NCI-H1436 (cell line): Measurements from ENCODE around the gene PRDX3.

ENCODE experiments used
- DNase-seq: peaks from one replicate; lab custom pipeline; 2025; lab: John Stamatoyannopoulos, UW

The PRDX3 gene

DNA sequence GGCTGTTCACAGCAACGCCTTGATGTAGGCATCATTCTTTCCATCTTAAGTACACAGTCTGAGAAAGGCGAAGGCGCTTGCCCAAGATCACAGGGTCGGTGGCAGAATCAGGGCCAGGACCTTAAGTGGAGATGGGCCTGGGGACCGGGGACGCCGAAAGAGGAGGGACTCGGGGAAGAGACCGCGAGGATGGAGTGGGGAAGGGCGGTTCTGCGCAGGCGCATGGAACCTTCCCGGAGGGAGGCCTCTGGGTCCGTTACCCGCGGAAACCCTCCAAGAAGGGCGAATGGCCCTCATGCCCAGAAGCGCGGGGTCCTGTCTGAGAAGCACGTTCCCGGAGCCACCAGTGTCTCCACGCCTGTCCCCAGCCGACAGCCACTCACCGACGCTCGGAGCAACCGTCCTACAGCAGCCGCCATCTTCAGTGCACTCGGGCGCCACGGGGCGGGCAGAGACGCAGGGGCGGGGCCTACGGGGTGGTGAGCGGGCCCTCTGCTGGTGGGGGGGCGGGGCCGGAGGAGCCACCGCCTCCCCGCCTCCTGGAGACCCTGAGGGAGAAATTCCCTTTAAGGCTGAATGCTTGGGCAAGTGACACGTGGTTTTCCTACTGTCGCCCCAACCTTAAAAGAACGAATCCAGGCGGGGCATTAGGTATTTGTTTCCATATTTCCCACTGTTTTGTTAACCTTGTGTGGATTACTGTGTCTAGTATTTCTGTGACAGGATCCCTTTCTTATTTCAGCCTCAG is at the start of gene PRDX3:
TSS of gene PRDX3 (minus strand) at position 441 of the 748 bp plus-strand sequence. CDS start at position 419, 22 bp downstream.
- DNase-seq = peak; percentile 97

DNA sequence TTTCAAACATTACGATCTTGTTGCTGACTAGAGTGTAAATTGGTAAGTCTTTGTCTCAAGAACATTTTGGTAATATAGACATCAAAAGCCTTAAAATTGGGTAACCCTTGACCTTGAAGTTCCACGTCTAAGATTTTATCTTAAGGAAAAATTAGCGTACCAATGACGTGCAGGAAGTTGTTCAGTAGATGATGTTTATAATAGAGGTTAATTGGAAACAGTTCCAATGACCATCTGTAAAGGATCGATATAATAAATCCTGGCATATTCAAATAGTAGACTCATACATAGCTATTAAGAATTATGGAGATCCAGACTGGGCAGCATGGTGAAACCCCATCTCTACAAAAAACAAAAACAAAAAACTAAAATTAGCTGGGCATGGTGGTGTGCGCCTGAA is 49.2 kb upstream of the PRDX3 start:
- DNase-seq = no peak

DNA sequence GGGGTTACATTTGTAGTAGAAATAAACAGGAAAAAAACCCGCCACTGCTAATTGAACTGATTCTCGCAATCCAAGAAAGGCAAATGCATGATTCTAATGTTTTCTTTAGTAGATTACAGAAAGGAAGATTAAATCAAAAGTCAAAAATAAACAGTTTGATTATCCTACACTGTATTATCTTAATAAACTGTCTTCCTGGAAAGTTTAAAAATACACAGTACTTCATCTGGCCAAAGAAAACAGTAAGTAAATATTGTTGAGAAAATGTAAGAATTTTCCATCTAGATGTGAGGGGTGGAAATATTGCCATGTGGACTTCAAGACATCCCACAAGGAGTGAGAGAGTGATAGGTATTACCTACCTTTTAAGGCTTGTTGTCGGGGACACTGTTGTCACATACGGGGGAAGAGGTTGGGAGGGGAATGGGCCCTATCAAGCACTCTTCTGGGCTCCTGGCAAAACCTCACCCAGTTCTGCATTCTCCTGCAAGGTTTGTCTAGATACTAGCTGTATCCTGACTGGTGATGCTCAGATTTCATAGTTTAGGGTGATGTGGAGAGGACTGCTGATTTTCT is 46.6 kb upstream of the PRDX3 start:
- no peak for DNase-seq

DNA sequence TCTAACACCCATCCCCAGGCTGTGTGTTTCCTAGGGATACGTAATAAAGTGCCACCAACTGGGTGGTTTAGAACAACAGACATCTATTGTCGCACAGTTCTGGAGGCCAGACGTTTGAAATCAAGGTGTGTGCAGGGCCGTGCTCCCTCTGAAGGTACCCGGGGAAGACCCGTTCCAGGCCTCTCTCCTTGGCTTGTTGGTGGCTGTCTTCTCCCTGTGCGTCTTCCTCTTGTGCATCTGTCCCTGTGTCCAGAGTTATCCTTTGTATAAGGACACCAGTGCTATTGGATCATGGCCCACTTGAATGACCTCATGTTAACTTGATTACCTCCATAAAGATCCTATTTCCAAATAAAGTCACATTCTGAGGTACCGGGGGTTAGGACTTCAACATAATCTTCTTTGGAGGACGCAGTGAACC is 44.4 kb upstream of the PRDX3 start:
- DNase-seq = no peak

DNA sequence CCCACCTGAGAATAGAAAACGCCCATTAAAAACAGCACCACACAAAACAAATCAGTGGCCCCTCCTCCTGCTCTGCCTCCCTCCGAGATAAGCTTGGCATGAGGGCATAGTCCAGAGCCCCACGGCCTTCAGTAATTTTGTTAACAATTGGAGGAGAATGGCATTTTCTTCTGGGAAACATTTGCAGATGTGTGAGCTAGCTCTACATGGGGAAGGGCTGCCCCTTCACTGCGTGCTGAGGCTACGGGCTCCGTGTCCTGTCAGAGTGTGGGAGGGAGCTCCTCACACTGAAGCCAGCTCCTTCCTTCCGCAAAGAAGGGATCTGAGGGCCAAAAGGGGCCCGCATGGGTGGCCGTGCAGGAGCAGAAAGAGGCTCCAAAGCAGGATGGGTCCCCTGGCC is 43.9 kb upstream of the PRDX3 start:
- no peak for DNase-seq

DNA sequence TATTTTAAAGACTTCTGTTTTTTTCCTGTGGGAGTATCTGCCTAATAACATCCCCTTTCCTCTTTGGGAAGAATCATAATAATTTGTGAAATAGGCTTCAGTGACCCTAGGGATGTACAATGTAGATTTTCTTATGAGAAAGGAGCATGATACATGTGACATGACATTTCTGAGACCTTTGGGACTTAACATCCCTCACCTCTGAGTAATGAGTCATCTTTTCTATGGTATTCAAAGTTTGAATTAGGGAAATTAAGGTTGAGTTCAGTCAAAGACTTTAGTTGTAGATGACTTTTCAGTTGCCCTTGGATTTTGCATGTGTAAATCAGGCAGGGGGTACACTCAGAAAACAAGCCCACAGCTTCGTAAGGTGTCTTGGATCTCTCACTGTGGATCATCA is 43.1 kb upstream of the PRDX3 start:
- no peak for DNase-seq

GRCh38 chr10:119221201-119221600 is 42.6 kb upstream of the PRDX3 start:
- no peak for DNase-seq

DNA sequence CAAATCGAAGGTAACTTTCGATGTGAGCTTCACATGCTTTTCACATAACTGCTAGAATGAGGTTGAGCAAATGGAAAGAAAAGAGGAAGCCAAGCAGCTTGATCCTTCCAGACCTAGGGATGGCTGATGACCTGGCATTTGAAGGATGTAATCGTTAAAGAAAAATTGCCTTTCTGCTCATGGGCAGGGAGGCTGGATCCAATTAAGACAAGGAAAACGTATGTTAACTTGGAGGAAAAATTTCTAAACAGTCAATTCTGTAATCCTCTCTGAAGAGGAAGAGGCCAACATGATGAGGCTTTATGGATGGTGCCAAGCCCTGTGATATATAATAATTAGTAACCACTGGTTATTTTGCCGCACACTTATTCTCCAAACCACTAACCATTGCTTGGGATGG is 41.3 kb upstream of the PRDX3 start:
- DNase-seq = no peak

- DNase-seq = no peak
Measured at GRCh38 chr10:119217991-119218490, 39.4 kb upstream of the PRDX3 start.

DNA sequence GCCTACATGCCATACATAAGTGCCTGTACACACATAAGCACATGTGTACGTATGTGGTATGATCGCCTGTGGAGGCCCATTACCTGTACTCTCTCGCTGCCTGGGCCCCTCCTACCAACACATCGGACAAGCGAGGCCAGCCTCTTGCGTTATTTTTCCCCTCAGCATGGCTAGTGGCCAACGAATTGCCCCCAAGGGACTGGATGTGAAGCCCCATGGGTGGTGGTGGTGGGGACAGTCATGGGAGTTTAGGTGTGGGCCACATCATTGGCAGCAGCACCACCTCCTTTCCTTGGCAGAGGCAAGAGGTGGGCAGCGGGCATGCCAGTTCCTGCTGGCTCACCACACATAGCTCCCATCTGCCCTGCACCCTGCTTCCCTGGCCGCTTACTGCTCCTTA is 38.8 kb upstream of the PRDX3 start:
- no peak for DNase-seq

- DNase-seq = no peak
Measured at GRCh38 chr10:119216127-119216526, 37.5 kb upstream of the PRDX3 start.

- no peak for DNase-seq
Measured at GRCh38 chr10:119215371-119215770, 36.8 kb upstream of the PRDX3 start.

- DNase-seq = no peak
Measured at GRCh38 chr10:119211625-119212441, 33.2 kb upstream of the PRDX3 start.

DNA sequence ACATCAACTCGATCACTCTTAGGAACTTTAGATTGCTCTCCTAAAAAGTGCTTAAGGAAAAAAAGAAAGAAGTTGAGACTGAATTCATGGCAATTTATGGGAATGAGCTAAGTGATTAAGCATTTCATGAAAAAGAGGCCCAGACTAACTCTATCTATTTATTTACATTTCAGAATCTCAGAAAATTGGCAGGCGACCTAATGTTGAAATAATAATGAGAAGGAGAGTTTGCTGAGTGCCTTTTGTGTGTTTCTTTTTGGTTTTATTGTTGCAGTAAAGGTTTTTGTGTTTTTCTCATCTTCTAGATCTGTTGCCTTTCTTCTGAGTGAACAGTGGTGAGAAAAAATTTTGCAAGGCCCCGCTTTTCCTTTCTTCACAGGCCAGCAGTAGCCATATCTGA is 32.6 kb upstream of the PRDX3 start:
- no peak for DNase-seq

DNA sequence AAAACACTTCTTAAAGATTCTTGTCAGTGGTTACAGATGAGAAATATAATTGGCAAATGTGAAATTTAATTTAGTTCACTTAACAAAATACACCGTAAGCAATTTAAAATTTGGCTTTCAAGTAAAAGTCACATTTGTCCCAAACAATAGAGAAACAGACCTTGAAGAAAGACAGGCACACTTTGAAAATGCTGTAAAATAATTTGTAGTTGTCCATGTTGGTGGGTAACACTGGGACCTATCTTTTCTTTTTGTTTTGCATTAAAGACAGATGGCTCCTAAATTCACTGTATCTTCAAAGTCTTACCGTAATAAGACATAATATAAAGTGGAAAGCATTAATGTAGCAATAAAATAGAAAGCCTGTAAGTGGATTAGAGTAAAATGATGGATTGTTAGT is 32.0 kb upstream of the PRDX3 start:
- no peak for DNase-seq

DNA sequence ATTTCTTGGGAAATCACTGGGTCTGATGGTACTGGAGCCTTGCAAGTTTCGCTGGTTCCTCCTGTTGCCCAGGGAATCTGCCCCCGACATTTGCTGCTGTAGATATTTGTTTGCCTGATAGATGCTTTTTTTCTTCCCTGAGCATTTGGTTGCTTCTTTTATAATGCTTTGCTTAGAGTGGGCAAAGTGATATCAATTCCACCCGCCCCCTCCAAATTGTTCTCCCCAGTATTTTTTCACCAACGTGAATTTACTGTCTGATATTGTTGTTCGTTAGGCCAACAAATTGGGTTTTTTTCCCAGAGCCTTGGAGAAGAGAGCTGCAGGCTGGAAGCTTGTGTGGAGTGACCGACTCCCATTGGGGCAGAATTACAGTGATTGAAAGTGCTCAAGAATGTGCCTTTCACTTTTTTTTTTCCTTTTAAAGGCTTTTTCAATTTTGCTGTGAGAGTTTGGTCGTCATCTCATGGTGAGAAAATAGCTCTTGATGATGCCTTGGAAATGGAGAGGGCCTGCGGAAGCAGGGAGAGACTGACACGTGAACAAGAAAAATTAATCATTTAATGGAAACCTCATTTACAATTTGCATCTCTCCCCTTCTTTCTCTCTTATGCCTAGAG is 31.2 kb upstream of the PRDX3 start:
- DNase-seq = no peak

DNA sequence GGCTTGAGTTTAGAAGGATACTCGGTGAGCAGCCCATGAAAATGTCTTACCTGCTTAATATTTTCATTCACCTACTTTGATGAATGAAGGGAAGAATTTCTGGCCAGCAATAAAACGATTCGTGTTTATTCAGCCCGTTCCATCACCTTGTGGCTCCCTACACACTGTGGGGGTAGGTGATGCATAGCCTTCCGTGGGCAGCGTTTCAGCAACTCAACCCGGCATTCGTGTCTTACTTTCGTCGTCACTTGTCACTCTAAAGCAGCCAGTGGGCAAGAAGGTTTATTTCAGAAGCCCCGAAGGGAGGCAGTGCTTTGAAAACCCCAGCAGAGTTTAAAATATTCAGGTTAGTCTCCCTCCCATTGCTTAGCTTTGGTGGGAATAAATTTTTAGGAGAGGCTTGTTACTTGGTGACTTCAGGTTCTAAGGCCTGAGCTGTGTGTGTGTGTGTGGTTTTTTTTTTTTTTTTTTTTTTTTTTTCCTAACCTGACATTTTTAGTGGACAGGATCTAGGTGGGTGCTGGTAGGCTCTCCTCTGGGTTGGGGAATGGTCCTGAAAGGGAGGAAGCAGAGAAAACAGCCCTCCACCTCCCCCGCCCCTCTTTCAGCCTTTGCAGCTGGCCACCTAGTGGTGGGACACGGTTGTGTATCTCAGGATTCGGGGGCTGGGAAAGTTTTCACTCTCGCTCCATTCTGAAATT is 30.6 kb upstream of the PRDX3 start:
- DNase-seq = peak; percentile 25

- DNase-seq = no peak
Measured at GRCh38 chr10:119208553-119208940, 29.9 kb upstream of the PRDX3 start.

DNA sequence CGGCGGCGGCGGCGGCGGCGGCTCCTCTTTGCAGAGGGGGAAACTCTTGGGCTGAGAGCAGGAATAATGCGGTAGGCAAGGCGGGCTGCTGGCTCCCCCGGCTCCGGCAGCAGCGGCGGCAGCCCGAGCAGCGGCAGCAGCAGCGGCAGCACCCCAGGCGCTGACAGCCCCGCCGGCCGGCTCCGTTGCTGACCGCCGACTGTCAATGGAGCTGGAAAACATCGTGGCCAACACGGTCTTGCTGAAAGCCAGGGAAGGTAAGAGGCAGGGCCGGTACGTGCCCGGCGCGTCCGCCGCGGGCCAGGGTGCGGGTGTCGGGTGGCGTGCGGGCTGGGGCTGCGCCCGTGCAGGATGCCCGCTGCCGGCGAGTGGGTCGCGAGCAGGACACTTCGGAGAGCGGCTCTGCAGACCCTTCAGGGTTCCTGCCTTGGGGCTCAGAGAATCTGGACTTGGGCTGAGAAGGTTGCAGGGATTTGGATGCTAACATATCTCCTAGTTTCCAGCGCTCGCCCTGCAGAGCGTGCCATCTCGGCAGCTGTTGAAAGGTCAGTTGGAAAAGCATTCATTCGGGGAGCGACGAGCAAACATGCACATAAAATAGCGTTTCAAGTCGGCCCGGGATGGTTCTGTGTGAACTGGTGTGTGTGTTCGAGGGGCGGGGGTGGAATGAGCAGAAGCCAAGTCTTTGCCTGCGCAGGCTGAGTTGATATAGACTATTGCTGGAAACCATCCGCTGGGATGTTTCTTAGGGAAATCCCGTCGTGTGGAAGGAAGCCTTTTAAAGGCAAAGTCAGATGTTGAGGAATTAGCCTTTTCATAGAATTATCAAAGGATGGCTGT is 29.3 kb upstream of the PRDX3 start:
- no peak for DNase-seq

- peak; percentile 97 for DNase-seq
Measured at GRCh38 chr10:119207366-119207666, 28.7 kb upstream of the PRDX3 start, which contains the start of gene GRK5. GRK5 (plus strand) TSS chr10:119207571; CDS start chr10:119207918, 347 bp downstream.
